Stimulated activated CD8-positive, alpha-beta memory T cell treated with anti-CD3 and anti-CD28 coated beads, Interleukin-15, amount 100 ng/mL, for 4 hours (primary cell): ENCODE results near the gene ASPSCR1.

ENCODE experiments used
- DNase-seq, 2 donors: peaks; one replicate each; pipeline ENCODE4 v3.0.0-alpha.2; 2020; ENCODE audit warnings: low read depth in 2 of 2

Gene ASPSCR1

GRCh38 chr17:81960130-81960958 lies 17.1 kb upstream of the ASPSCR1 start:
- DNase-seq = no peak

- no peak for DNase-seq
These were observed 16.3 kb upstream of the ASPSCR1 start, which contains the start of gene NOTUM for GRCh38 chr17:81961087-81961511. Gene NOTUM (minus strand): TSS chr17:81961187. CDS start chr17:81960909, 278 bp downstream.

GRCh38 chr17:81961521-81962498 lies 15.6 kb upstream of the ASPSCR1 start:
- no peak for DNase-seq

GRCh38 chr17:81962499-81963441 lies 14.7 kb upstream of the ASPSCR1 start:
- DNase-seq = no peak

- DNase-seq = no peak
These were observed 13.2 kb upstream of the ASPSCR1 start for GRCh38 chr17:81964081-81964849.

GRCh38 chr17:81966343-81967243 lies 10.8 kb upstream of the ASPSCR1 start:
- DNase-seq = no peak

GRCh38 chr17:81967244-81967532 lies 10.2 kb upstream of the ASPSCR1 start:
- no peak for DNase-seq

GRCh38 chr17:81967533-81968395 lies 9.7 kb upstream of the ASPSCR1 start:
- peak; percentile 81 for DNase-seq

GRCh38 chr17:81968396-81968745 lies 9.1 kb upstream of the ASPSCR1 start:
- no peak for DNase-seq

- DNase-seq = no peak
These were observed 8.3 kb upstream of the ASPSCR1 start for GRCh38 chr17:81968850-81969812.

GRCh38 chr17:81973432-81973831 lies 4.0 kb upstream of the ASPSCR1 start:
- DNase-seq = no peak

GRCh38 chr17:81976332-81977210 lies 858 bp upstream of the ASPSCR1 start:
- no peak for DNase-seq

GRCh38 chr17:81978524-81979298 lies 1.3 kb downstream of the ASPSCR1 start:
- DNase-seq = no peak

- DNase-seq = no peak
These were observed 2.7 kb downstream of the ASPSCR1 start for GRCh38 chr17:81980122-81980521.

- DNase-seq = no peak
These were observed 3.4 kb downstream of the ASPSCR1 start for GRCh38 chr17:81980707-81981343.
